ENCODE measurements around the gene WDR70.
"Not testable (repeated sequence)": the region's sequence is repeated elsewhere in the genome, so short reads cannot be mapped to it uniquely, and the experiment has no call there.

The WDR70 gene

GRCh38 chr5:37771731-37772130, 392.6 kb downstream of the WDR70 start:
- DNase-seq, result no peak

- DNase-seq, result no peak
Measured at GRCh38 chr5:37772255-37772654, 393.1 kb downstream of the WDR70 start.

- DNase-seq, result no peak
Measured at GRCh38 chr5:37773809-37774208, 394.7 kb downstream of the WDR70 start.

- no peak for DNase-seq
Measured at GRCh38 chr5:37774912-37775483, 395.9 kb downstream of the WDR70 start.

DNA sequence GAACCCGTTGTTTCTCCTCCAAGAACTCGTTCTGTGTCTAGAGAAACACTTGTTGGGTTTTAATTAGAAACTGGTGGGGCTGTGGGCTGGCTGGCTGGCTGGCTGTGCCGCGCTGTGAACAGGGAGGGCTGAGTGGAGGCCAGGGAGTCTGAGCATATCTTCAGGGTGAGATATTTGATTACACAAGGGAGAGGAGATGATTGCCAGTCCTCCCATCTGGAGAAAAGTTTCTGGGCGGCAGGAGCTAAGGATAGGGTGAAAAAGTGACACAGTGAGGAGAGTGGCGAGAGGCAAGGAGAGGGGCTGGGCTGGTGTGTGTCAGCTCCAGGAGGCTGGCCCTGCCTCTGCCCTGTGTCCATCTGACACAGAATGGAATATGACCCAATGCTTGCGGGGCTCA, 397.7 kb downstream of the WDR70 start:
- DNase-seq, result no peak

GRCh38 chr5:37777432-37778130, 398.5 kb downstream of the WDR70 start:
- no peak for DNase-seq

DNA sequence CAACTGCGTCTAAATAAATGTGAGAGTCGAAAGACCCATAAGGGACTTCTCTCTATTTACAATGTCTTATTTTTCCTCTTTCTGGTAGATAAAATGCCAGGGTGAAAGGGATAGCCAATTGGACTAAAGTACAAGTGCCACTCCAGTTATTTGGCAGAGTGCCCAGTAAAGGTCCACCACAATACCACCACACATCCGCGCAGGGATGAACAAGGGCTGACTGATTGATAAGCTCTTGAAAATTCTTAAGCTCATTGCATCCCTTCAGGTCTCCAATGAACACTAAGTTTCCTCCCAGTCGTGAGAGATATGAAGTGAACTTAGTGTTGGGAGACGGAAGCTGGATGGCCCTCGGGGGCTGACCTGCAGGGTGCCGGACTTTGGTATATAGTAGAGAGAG, 402.3 kb downstream of the WDR70 start:
- not testable (repeated sequence) for DNase-seq

GRCh38 chr5:37786416-37786815, 407.3 kb downstream of the WDR70 start:
- DNase-seq, result no peak

GRCh38 chr5:37786862-37787519, 407.9 kb downstream of the WDR70 start:
- no peak for DNase-seq

DNA sequence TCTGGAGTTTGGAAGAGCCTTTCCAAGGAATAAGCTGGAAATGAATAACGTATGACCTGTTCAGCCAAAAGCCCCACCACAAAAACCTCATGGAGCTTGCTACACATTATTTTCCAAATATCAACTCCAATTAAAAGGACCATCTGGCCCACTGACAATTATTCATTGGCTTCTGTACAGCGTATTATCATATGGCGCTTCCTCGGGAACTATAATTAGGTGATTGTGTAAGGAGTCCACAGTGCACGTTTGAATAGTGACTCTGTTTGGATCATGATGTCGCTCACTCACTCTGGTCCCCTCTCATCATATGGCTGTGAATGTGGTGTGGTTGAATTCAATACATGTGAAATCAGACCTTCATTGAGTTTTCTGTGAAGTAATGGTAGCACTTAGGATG, 408.6 kb downstream of the WDR70 start:
- no peak for DNase-seq

DNA sequence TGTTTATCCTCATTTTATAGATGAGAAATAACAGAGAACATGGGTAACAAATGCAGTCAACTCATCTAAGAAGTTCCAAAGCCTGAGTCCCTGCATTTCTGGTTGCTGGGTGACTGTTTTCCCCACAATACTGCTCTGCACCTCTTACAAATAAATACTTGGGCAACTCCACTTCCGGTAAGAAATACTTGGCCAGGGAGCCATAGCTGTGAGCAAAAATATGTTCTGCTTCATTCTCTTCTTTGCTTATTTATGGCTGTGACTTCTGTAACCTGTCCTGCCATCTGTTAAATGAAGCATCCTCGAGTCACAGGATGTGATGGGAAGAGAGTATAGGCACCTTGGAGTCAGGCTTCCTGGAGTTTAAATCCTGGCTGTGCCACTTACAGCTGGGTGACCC, 410.9 kb downstream of the WDR70 start:
- DNase-seq, result no peak

- no peak for DNase-seq
Measured at GRCh38 chr5:37791321-37791720, 412.2 kb downstream of the WDR70 start.

DNA sequence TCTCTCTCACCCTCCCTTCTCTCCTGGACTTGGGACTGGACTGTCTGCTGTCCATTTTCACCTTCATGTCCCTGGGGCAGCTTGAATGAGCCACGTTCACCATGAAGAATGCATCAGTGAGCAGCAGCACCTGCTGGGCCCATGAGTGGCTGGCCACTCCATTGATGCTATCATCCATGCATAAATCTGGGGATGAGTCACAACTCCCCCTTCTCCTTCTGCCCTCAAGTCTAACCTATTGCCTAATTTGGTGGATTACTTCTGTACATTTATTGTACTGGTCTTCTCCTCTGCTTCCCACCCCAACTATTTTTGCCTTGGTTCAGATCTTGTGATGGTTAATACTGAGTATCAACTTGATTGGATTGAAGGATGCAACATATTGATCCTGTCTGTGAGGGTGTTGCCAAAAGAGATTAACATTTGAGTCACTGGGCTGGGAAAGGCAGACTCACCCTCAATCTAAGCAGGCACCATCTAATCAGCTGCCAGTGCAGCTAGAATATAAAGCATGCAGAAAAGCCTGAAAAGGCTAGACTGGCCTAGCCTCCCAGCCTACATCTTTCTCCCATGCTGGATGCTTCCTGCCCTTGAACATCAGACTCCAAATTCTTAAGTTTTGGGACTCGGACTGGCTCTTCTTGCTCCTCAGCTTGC, 414.0 kb downstream of the WDR70 start:
- DNase-seq, result no peak

GRCh38 chr5:37795292-37795691, 416.2 kb downstream of the WDR70 start:
- not testable (repeated sequence) for DNase-seq

DNA sequence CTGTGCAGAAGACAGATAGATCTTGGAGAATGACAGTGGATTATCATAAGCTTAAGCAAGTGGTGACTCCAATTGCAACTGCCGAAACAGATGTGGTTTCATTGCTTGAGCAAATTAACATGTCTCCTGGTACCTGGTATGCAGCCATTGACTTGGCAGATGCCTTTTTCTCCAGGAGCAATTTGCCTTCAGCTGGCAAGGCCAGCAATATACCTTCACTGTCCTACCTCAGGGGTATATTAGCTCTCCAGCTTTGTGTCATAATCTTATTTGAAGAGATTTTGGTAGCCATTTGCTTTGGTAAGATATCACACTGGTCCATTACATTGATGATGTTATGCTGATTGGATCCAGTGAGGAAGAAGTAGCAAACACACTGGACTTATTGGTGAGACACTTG, 417.3 kb downstream of the WDR70 start:
- not testable (repeated sequence) for DNase-seq

DNA sequence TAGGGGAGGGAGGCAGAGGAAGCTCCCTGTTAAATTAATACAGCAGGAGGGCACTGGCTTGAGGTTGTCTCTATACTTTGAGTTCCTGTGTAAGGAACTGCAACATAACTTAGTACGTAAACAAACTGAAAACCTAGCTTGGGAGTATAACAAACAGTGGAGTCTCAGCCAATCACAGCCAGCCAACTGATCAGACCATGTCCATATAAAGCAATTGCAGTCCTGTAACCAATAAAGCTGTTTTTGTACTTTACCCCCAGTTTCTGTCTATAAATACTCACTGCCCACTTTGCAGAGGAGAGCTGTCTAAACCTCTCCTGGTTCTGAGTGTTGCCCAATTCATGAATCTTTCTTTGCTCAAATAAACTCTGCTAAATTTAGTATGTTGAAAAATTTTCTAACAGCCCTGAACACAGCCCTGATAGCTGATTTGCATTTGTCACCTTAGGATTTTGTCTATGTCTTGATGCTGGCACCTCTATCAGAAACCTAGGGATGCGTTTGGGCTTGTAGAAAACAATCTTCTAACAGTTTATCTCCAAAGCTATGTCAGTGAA, 420.8 kb downstream of the WDR70 start:
- DNase-seq, result no peak

DNA sequence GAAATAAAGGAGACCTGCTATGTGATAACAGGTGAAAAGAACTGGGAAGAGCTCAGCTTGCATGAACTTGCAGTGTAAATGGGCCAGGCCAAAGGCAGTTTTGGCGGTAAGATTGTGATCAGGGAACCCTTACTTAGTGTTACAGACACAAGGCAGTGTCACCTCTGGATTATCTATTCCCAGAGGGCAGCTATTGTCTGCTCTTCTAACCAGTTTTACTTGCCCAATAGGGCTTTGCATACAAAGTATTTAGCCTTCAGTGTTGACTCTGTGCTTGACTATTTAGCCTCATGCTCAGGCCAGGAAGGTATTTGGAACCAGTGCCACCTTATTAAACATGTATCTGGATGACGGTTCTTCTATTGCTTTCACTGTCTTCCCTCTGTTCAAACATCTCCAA, 422.4 kb downstream of the WDR70 start:
- no peak for DNase-seq

All from effector CD8-positive, alpha-beta T cell (primary cell).